Central memory CD4-positive, alpha-beta T cell (primary cell): Measurements from ENCODE around the gene ERC2.

Experiments
- DNase-seq: peaks from one replicate; pipeline ENCODE4 v3.0.0; 2022

Gene ERC2

GRCh38 chr3:56365905-56366640 is 102.2 kb downstream of the ERC2 start:
- DNase-seq = no peak

- no peak for DNase-seq
These were observed 103.6 kb downstream of the ERC2 start for GRCh38 chr3:56364665-56365064.

GRCh38 chr3:56363720-56364119 is 104.5 kb downstream of the ERC2 start:
- DNase-seq = no peak

GRCh38 chr3:56361731-56362130 is 106.5 kb downstream of the ERC2 start:
- no peak for DNase-seq

- DNase-seq = no peak
These were observed 111.0 kb downstream of the ERC2 start for GRCh38 chr3:56357266-56357665.

GRCh38 chr3:56356808-56357207 is 111.5 kb downstream of the ERC2 start:
- no peak for DNase-seq

GRCh38 chr3:56355570-56356185 is 112.6 kb downstream of the ERC2 start:
- DNase-seq = no peak

GRCh38 chr3:56351537-56351936 is 116.7 kb downstream of the ERC2 start:
- DNase-seq = no peak

GRCh38 chr3:56347219-56347871 is 120.9 kb downstream of the ERC2 start:
- DNase-seq = no peak

- no peak for DNase-seq
These were observed 125.8 kb downstream of the ERC2 start for GRCh38 chr3:56342475-56342874.

GRCh38 chr3:56339671-56340070 is 128.6 kb downstream of the ERC2 start:
- no peak for DNase-seq

GRCh38 chr3:56339244-56339643 is 129.0 kb downstream of the ERC2 start:
- no peak for DNase-seq

- no peak for DNase-seq
These were observed 132.2 kb downstream of the ERC2 start for GRCh38 chr3:56336023-56336422.

GRCh38 chr3:56324473-56324872 is 143.8 kb downstream of the ERC2 start:
- no peak for DNase-seq

- no peak for DNase-seq
These were observed 144.3 kb downstream of the ERC2 start for GRCh38 chr3:56323986-56324420.

- DNase-seq = no peak
These were observed 145.4 kb downstream of the ERC2 start for GRCh38 chr3:56322862-56323261.

GRCh38 chr3:56321892-56322291 is 146.4 kb downstream of the ERC2 start:
- no peak for DNase-seq

GRCh38 chr3:56321383-56321782 is 146.9 kb downstream of the ERC2 start:
- no peak for DNase-seq

- no peak for DNase-seq
These were observed 147.4 kb downstream of the ERC2 start for GRCh38 chr3:56320883-56321282.

- no peak for DNase-seq
These were observed 149.4 kb downstream of the ERC2 start for GRCh38 chr3:56318891-56319290.

- no peak for DNase-seq
These were observed 151.3 kb downstream of the ERC2 start for GRCh38 chr3:56316944-56317343.

GRCh38 chr3:56314842-56315241 is 153.4 kb downstream of the ERC2 start:
- DNase-seq = no peak

- no peak for DNase-seq
These were observed 158.8 kb downstream of the ERC2 start for GRCh38 chr3:56309465-56309864.

GRCh38 chr3:56308471-56308870 is 159.8 kb downstream of the ERC2 start:
- no peak for DNase-seq
